SK-N-DZ (cell line): ENCODE data around the gene CLHC1.
"Not testable (repeated sequence)": the region's sequence is repeated elsewhere in the genome, so short reads cannot be mapped to it uniquely, and the experiment has no call there.

ENCODE experiments used
- DNase-seq: peaks from one replicate; pipeline ENCODE4 v3.0.0-alpha.2; 2015; ENCODE audit warnings: low spot score

The CLHC1 gene

GRCh38 chr2:55136138-55136541 is 96.0 kb downstream of the CLHC1 start:
- no peak for DNase-seq

DNA sequence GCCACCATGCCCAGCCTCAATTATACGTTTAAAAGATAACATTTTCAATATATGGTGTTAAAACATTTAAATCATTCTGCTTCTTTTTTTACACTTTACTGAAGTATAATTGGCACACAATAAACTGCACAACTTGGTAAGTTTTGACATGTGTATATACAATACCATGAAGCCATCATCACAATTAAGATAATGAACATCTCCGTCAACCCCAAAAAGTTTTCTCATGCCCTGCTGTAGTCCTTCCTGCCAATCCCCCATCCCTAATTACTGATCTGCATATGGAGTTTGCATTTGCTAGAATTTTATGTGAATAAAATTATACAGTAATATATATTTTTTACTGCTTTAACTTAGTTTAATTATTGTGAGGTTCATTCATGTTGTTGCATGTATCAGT is 96.6 kb downstream of the CLHC1 start:
- no peak for DNase-seq

DNA sequence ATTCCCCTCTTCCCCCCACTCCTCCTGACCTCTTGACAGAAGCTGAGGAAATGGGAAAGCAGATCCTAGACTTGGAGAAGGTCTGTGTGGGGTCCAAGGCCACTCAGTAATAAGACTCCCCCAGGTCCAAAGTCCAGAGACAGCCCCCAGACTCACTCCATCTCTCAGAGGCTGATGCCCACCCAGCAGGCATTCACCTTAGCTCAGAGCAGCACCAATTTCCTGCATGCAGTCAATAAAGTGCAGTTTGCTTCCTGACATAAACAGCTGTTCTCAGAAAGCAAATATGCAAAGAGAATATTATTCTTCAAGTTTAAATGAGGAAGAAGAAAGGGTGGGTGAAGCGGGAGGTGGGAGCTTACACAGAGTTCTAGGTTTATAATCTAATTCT is 97.8 kb downstream of the CLHC1 start:
- DNase-seq = no peak

DNA sequence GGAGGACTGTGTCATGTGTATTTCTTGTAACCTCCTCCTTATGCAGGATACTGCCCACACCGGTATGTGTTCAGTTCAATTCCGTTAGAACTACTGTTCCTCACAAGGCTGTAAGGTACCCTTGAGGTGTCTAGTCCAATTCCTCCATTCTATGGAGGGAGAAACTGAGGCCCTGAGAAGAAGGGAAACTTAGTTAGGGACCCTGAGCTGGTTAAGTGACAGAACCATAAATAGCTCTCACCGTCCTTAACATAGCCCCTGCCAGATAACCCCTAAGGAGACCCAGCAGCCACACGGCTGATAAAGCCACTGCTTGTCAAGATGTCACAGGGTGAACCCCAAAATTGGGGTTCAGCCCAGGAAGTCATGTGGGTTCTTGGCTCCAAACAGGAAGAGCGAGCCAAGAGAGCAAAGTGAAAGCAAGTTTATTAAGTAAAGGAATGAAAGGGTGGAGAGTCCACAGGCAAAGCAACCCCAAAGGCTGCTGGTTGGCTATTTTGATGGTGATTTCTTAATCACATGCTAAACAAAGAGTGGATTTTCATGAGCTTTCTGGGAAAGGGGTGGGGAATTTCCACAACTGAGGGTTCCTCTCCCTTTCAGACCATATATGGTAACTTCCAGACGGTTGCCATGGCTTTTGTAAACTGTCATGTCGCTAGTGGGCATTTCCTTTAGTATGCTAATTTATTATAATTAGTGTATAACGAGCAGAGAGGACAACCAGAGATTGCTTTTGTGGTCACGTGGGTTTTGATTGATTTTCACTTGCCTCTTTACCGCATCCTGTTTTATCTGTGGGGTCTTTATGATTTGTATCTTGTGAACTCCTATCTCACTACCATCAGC is 98.4 kb downstream of the CLHC1 start:
- DNase-seq = no peak

- no peak for DNase-seq
These were observed 101.2 kb downstream of the CLHC1 start for GRCh38 chr2:55130849-55131248.

DNA sequence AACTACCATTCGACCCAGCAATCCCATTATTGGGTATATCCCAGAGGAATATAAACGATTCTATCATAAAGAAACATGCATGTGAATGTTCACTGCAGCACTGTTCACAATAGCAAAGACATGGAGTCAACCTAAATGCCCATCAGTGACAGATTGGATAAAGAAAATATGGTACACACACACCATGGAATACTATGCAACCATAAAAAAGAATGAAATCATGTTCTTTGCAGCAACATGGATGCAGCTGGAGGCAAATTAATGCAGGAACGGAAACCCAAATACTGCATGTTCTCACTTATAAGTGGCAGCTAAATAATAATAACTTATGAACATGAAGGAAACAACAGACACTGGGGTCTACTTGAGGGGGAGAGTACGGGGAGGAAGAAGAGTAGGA is 105.5 kb downstream of the CLHC1 start:
- not testable (repeated sequence) for DNase-seq
